SJSA1 (cell line): ENCODE results near the gene NR2C2AP. TPM values are rescaled to one million over a fixed set of nuclear protein-coding genes. Genes with fewer than 3 reads are reported as not detected.

ENCODE experiments used
- DNase-seq, 2 experiments: peaks; one replicate each; pipeline ENCODE4 v3.0.0-alpha.2; 2015 to 2020; ENCODE audit warnings: low spot score in 2 of 2, low read depth in 1 of 2
- H3K27ac ChIP-seq: fragments of 250-450 bp; sonication (Bioruptor Pico); 2 replicates; pipeline ENCODE4 v1.5.1; 2020; ENCODE audit warnings: mild to moderate bottlenecking, moderate library complexity
- H3K27me3 ChIP-seq: fragments of 250-450 bp; sonication (Bioruptor Pico); replicated peaks from 2 replicates; pipeline ENCODE4 v1.5.1; 2020; ENCODE audit warnings: mild to moderate bottlenecking, moderate library complexity
- H3K36me3 ChIP-seq: fragments of 250-450 bp; sonication (Bioruptor Pico); 2 replicates; pipeline ENCODE4 v1.5.1; 2020; ENCODE audit warnings: mild to moderate bottlenecking
- H3K4me1 ChIP-seq: fragments of 250-450 bp; sonication (Bioruptor Pico); replicated peaks from 2 replicates; pipeline ENCODE4 v1.6.1; 2021; ENCODE audit warnings: mild to moderate bottlenecking
- H3K4me3 ChIP-seq: fragments of 250-450 bp; sonication (Bioruptor Pico); 2 replicates; pipeline ENCODE4 v1.5.1; 2020; ENCODE audit warnings: mild to moderate bottlenecking
- H3K9me3 ChIP-seq: fragments of 250-450 bp; sonication (Bioruptor Pico); replicated peaks from 2 replicates; pipeline ENCODE4 v1.5.1; 2020; ENCODE audit warnings: mild to moderate bottlenecking
- total RNA-seq: library from RNA; depleted of rRNA; stranded (reverse); fragments of >200 nt; shearing (Covaris generic); gene quantifications from 2 replicates; pipeline ENCODE4 v1.2.3, GENCODE V29; 2014

Gene NR2C2AP
- total RNA-seq, 1 experiment from 2014 or later = 29.2 TPM

DNA sequence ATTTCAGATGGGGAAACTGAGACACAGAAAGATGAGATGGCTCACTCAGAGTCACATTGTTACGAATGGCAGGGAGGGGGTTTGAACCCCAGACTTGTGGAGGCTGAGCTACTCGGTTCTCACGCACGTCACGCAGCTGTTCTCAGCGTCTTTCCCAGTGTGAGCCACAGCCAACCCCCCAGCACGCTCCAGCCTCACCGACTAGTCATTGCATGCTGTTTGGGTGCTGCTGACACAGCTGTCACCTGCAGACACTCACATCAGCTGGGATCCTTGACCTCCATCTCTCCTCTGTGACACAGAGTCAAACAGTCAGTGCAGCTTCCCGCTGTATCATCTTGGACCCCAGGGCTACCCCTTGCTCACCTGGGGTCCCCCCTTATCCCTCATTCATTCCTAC is 6.2 kb upstream of the NR2C2AP start:
- Histone ChIP-seq H3K4me3 (no peak overlapping the region), H3K36me3 (no peaks in the 10 kb centered on the region), H3K4me1 (no peaks in the 10 kb centered on the region), H3K27ac (no peak overlapping the region), H3K9me3 (no peaks in the 10 kb centered on the region), H3K27me3 (peaks cover 41% of the 10 kb centered on the region)
- DNase-seq = no peak

DNA sequence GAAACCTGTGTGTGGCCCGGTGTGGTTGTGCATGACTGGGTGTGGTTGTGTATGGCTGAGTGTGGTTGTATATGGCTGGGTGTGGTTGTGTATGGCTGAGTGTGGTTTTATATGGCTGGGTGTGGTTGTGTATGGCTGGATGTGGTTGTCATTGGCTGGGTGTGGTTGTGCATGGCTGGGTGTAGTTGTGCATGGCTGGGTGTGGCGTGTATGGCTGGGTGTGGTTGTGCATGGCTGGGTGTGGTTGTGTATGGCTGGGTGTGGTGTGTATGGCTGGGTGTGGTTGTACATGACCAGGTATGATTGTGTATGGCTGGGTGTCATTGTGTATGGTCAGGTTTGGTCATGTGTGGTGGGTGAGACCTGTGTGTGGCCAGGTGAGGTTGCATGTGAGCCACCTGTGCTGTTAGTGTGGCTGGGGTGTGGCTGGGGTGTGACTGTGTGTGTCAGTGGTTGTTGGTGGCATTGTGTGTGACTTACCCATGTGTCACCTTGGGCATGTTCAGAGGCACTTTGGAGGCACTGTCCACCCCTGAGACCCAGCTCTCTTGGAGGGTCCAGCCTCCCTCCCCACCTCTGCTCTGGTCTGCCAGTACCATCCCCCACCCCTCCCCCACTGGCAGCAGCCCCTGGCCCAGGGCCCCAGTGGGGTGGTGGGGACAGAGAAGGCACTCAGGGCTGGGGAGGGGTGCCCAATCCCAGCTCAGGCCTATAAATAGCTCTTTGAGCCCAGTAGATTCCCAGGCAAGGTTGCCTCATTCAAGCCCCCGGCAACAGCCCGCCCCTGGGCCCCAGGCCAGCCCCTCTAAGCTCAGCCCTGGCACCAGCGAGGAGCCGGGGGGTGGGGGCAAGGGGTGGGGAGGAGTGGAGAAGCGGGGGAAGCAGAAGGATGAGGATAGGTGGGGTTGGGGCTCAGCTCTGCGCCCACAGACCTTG is 4.7 kb upstream of the NR2C2AP start:
- Histone ChIP-seq H3K4me3 (no peak overlapping the region), H3K27me3 (peaks cover 36% of the 10 kb centered on the region), H3K9me3 (no peaks in the 10 kb centered on the region), H3K27ac (no peak overlapping the region), H3K36me3 (peaks cover 2% of the 10 kb centered on the region; the same call in 1 of the 2 replicates), H3K4me1 (peaks cover 6% of the 10 kb centered on the region)
- no peak for DNase-seq

DNA sequence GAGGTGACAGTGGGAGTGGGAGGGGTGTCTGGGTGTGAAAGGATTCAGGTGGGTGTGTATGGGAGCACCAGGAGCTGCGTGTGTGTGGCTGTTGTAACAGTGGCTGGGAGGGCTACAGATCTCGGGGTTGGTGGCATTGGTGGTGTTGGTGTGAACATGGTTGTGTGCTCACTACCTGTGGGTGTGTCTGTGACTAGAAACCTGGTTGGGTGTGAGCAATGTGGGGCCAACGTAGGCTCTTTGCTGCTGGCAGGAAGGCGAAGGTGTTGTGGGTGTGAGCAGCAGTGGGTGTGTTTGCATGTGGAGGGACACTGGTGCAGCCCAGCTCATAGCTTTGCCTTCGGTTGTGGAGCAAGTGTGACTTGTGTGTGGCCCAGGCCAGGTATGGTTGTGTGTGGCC is 3.7 kb upstream of the NR2C2AP start:
- no peak for DNase-seq
- no peaks in the 10 kb centered on the region for H3K9me3 ChIP-seq
- H3K4me1 ChIP-seq = peaks cover 14% of the 10 kb centered on the region
- peaks cover 10% of the 10 kb centered on the region; the same call in 1 of the 2 replicates for H3K36me3 ChIP-seq
- no peak overlapping the region for H3K27ac ChIP-seq
- H3K4me3 ChIP-seq = no peak overlapping the region
- peaks cover 28% of the 10 kb centered on the region for H3K27me3 ChIP-seq

DNA sequence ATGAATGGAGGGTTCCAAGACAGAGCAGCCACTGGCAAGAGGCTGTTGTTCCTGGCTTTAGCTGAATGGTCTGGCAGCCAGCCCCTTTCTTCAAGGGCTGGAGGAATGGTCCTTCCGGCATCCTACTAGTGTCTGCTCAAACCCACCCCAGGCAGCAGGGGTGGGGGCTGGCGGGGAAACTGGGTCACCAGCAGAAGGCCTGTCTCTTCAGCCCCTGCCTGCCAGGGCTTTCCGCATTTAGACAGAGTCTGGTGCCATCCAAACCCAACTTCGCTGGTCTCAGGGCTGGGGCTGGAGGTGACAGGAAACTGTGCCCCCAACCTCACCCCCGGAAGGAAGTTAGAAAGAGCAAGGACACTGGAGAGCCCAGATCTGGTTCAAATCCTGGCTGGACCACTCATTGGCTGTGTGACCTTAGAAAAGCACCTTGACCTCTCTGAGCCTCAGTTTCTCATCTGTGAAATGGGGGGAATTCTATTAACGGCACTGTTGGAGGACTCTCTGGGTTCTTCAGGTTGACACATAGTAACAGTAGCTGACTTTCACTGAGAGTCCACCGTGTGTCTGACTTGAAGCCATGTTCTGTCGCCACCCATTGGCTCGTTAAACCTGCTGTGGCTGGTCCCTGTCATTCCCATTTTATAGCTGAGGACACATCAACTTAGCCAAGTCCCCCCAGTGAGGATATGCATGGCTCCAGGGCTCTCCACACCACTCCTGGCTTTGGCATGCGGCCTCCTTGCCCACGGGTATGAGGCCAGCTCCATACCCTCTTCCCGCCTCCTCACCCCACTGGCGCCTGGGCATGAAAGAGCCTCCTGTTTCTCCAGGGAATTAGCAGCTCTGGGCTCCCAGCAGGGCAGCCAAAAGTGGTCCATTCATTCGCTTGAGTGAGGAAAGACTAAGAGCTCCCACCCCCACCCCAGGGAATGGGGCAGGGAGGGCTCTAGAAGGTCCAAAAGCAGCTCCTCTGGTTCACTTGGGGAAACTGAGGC is 2.5 kb upstream of the NR2C2AP start:
- Histone ChIP-seq H3K36me3 (peaks cover 15% of the 10 kb centered on the region), H3K27ac (no peak overlapping the region), H3K27me3 (peaks cover 20% of the 10 kb centered on the region; the same call in 1 of the 2 replicates), H3K4me1 (peaks cover 14% of the 10 kb centered on the region), H3K9me3 (no peaks in the 10 kb centered on the region), H3K4me3 (no peak overlapping the region)
- DNase-seq = no peak

DNA sequence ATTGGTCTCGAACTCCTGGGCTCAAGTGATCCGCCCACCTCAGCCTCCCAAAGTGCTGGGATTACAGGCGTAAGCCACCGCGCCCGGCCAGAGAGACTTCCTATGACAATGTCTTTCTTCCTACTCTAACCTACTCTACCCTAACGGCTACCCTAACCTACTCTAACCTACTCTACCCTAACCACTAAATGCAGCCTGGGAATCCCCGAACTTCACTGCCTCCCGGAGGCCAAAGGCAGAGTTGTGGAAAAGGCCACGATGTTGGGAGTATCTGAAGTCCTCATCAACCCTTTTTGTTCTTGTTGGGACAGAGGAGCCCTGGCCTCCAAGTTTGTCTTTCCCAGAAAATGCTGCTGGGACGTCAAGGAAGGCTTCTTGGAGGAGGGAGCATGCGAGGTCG is 967 bp upstream of the NR2C2AP start:
- Histone ChIP-seq H3K9me3 (no peaks in the 10 kb centered on the region), H3K36me3 (peaks cover 21% of the 10 kb centered on the region), H3K4me1 (peaks cover 14% of the 10 kb centered on the region), H3K4me3 (no peak overlapping the region), H3K27ac (no peak overlapping the region), H3K27me3 (peaks cover 20% of the 10 kb centered on the region; the same call in 1 of the 2 replicates)
- no peak for DNase-seq

DNA sequence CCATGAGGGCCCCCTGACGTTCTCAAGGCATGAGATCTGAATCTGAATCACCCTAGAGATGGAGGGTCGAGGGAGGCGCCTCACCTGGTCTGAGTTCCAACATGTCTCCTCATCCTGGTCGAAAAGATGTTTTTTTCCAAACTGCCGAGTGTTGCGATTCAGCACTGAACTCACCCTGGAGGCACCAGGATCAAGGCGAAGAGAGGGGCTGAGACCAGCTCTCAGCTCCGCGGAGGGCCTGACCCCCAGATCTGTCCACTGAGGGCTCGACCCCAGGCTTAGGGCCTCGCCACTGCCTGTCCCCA is 555 bp downstream of the NR2C2AP start:
- Histone ChIP-seq H3K36me3 (peaks cover 34% of the 10 kb centered on the region), H3K4me3 (peak overlapping the region; percentile 51), H3K4me1 (peaks cover 14% of the 10 kb centered on the region), H3K27me3 (peaks cover 17% of the 10 kb centered on the region; the same call in 1 of the 2 replicates), H3K27ac (peak overlapping the region; percentile 56), H3K9me3 (no peaks in the 10 kb centered on the region)
- DNase-seq = peak in 1 of 2 experiments; percentile 17

DNA sequence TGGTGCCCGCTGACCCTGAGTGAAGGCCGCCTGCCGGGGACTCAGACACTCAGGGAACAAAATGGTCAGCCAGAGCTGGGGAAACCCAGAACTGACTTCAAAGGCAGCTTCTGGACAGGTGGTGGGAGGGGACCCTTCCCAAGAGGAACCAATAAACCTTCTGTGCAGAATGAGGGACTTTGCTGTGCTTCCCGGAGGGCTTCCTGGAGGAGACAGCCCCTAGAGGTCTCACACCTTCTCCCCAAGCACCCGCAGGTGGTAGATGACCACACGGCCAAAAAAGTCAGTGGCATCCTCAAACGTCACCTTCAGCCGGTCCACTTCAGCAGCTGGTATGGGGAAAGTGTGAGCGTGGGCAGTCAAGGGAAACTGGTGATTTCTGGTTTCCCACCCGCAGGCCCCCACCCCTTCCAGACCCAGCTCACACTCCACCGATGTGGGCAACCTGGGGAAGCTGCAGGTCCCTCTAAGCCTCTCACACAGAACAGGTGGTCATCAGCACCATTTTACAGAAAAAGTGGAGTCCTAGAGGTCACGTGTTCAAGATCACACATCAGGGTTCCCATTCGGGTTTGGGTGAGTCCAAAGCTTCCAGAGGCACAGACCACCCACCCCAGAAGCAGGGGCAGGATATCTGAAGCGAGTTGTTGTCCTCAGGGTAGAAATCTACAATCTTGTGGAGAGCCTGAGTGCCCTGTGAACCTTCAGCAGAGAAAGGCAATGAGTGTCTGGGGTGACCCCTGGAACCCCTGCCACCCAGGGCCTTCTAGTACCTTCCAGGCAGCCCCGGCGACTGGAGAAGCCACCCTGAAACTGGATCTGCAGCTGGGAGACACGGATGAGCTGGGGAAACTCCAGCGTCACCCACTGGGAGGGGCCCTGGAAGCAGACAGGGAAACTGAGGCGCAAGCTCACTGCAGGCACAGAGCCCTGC is 1.2 kb downstream of the NR2C2AP start:
- H3K4me1 ChIP-seq = peaks cover 14% of the 10 kb centered on the region
- H3K9me3 ChIP-seq = no peaks in the 10 kb centered on the region
- H3K27me3 ChIP-seq = peaks cover 17% of the 10 kb centered on the region; the same call in 1 of the 2 replicates
- peak overlapping the region; percentile 51 for H3K4me3 ChIP-seq
- H3K27ac ChIP-seq = no peak overlapping the region
- peaks cover 39% of the 10 kb centered on the region for H3K36me3 ChIP-seq
- DNase-seq = no peak

DNA sequence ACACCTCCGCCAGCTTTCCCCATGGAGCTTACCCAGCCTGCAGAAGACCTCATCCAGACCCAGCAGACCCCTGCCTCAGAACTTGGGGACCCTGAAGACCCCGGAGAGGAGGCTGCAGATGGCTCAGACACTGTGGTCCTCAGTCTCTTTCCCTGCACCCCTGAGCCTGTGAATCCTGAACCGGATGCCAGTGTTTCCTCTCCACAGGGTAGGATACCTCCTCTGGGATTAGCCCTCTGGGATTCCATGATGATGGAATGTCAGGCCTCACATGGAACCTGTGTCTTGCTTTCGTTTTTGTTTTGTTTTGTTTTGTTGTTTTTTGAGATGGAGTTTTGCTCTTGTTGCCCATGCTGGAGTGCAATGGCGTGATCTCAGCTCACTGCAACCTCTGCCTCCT is 9.3 kb downstream of the NR2C2AP start:
- DNase-seq = no peak
- no peaks in the 10 kb centered on the region for H3K9me3 ChIP-seq
- H3K27ac ChIP-seq = no peak overlapping the region
- H3K4me1 ChIP-seq = peaks cover 8% of the 10 kb centered on the region; the same call in 1 of the 2 replicates
- H3K36me3 ChIP-seq = peaks cover 34% of the 10 kb centered on the region
- H3K4me3 ChIP-seq = no peak overlapping the region
- H3K27me3 ChIP-seq = no peaks in the 10 kb centered on the region

DNA sequence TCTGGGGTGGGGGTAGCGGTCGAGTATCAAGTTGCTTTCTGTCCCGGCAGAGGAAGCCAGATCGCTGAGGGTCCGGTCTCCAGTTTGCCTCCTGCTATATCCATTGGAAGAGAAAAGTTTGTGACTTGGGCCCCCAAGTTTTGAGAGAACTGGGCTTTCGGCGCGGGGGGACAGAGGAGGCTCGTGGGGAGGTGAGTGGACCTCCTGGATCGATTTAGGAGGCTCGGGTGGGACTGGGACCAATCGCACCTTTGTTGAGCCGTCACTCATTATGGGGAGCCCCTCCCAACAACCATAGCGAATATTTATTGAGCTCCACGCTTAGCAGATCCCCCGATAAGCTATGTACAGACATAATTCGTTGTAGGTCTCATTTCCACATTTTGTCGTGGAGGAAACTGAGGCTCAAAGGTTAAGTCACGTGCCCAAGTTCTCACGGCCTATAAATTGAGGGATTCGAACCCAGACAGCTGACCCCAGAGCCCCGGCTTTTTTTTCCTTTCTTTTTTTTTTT is 10.2 kb downstream of the NR2C2AP start:
- H3K4me1 ChIP-seq = peaks cover 8% of the 10 kb centered on the region; the same call in 1 of the 2 replicates

DNA sequence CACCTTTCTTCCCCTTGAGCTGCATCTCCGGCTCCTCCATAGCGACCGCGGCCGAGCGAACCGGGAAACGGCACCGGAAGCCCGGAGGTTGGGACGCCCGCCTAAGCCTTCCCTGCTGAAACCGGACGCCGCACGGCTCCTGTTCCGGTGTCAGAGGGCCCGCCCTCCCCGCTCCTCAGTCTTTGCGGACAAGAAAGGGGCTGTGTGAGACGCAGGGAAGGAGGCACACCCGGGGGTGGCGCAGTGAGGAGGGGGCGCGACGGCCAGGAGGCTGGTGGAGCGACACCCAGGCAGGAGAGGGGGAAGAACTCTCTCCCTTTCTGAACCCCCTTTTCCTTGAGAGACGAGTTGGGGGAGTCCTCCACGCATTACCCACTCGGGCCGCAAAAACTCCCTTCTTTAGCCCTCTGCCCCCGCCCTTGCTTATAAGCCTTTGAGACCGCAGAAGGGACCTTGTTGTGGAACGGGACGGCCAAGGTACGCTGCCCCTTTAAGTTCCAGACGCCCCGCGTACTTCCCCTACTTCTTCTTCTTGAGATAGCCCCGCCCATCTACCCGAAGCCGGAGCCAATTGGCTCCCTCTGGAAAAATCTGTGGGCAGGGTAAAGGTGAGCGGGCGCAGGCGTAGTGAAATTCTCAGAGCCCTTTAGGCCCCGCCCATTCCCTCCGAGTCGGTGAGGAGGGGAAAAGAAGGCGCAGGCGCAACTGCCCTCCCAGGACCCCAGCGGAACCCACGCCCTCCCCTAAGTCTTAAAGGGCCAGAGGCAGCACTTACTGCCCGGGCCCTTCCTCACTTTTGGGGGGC is 10.9 kb downstream of the NR2C2AP start, which contains the start of the genes BORCS8 and RFXANK:
Gene BORCS8 (minus strand): TSS at position 75 of the 805 bp plus-strand sequence. CDS start 35 bp downstream, at position 40.
Gene RFXANK (plus strand): TSS at position 181 of the 805 bp plus-strand sequence. CDS start 1,689 bp downstream, outside the sequence.
- H3K9me3 ChIP-seq = no peaks in the 10 kb centered on the region
- peaks cover 21% of the 10 kb centered on the region for H3K36me3 ChIP-seq
- H3K27ac ChIP-seq = peak within 1 kb of the TSS; percentile 73
- peaks cover 8% of the 10 kb centered on the region; the same call in 1 of the 2 replicates for H3K4me1 ChIP-seq
- no peaks in the 10 kb centered on the region for H3K27me3 ChIP-seq
- peak within 1 kb of the TSS; percentile 69 for H3K4me3 ChIP-seq
- peak; percentile 99 for DNase-seq

More for the DNA sequence above, 10.2 kb downstream of the NR2C2AP start:
- H3K27me3 ChIP-seq = no peaks in the 10 kb centered on the region
- H3K4me3 ChIP-seq = peak overlapping the region; percentile 69
- H3K27ac ChIP-seq = no peak overlapping the region
- peaks cover 25% of the 10 kb centered on the region for H3K36me3 ChIP-seq
- DNase-seq = no peak
- no peaks in the 10 kb centered on the region for H3K9me3 ChIP-seq

DNA sequence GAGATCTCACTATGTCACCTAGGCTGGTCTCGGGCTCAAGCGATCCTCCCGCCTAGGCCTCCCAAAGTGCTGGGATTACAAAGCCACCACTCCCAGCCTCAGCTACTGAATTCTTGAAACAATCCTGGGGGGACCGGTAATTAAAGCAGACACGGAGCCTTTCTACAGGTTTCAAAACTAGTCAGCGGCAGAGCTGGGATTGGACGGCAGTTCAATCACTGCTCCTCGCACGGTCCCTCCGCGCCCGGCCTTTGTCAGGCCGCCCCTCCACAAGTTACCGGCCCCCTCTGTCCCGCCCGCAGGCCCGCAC is 11.5 kb downstream of the NR2C2AP start:
- DNase-seq = no peak
- H3K27ac ChIP-seq = peak overlapping the region; percentile 73
- H3K36me3 ChIP-seq = peaks cover 18% of the 10 kb centered on the region
- H3K4me3 ChIP-seq = peak overlapping the region; percentile 69
- H3K4me1 ChIP-seq = peaks cover 8% of the 10 kb centered on the region; the same call in 1 of the 2 replicates
- no peaks in the 10 kb centered on the region for H3K27me3 ChIP-seq
- no peaks in the 10 kb centered on the region for H3K9me3 ChIP-seq

DNA sequence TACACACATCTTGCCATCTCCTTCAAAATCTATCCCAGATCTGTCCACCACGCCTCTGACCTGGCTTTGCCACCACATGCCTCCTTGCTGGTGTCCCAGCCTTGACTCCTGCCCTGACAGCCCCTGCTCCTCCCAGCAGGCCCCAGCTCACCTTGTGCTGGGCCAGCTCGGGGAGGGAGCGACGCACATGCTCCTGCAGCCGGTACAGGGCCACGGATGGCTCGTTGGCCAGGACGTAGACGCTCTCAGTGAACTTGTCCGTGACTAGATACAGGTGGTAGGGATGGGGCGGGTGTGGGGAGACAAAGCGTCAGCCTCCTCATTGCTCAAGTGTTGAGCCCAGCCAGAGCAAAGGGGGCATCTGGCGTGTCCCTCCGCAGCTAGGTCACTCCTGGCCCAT is 16.5 kb downstream of the NR2C2AP start:
- no peaks in the 10 kb centered on the region for H3K9me3 ChIP-seq

More for the DNA sequence above, 16.5 kb downstream of the NR2C2AP start:
- no peak overlapping the region for H3K27ac ChIP-seq
- H3K4me3 ChIP-seq = no peak overlapping the region
- no peaks in the 10 kb centered on the region for H3K27me3 ChIP-seq
- DNase-seq = no peak
- peaks cover 8% of the 10 kb centered on the region; the same call in 1 of the 2 replicates for H3K4me1 ChIP-seq
- peaks cover 43% of the 10 kb centered on the region for H3K36me3 ChIP-seq
